GM13976 (cell line): ENCODE results near the gene LELP1.

Experiments
- DNase-seq: peaks from one replicate; pipeline ENCODE4 v3.0.0; 2012; ENCODE audit warnings: low spot score
- CTCF ChIP-seq: IDR thresholded peaks from 2 replicates; pipeline ENCODE4 v1.5.1; 2012; ENCODE audit warnings: borderline replicate concordance, mild to moderate bottlenecking; ENCODE audit not compliant: insufficient read depth; ENCODE audit errors: extremely low read depth, missing control alignments, control extremely low read depth
- in situ Hi-C: fragments of 300-500 bp; cut with MboI; formaldehyde crosslinking; loops from one replicate; pipeline ENCODE4 v1.12.0; 2022; ENCODE audit warnings: low sequenced_read_pairs, mixed read lengths, inconsistent platforms; ENCODE audit not compliant: unreplicated experiment

The LELP1 gene

GRCh38 chr1:153233448-153233847, 30.2 kb downstream of the LELP1 start:
- no peak for TF ChIP-seq CTCF
- no peak for DNase-seq
- in situ Hi-C loops, result no loop called here

GRCh38 chr1:153238527-153238926, 35.3 kb downstream of the LELP1 start:
- in situ Hi-C loops, result no loop called here
- TF ChIP-seq CTCF, result no peak
- no peak for DNase-seq

- no peak for DNase-seq
- in situ Hi-C loops, result no loop called here
- no peak for TF ChIP-seq CTCF
These were observed 38.9 kb downstream of the LELP1 start for GRCh38 chr1:153242160-153242559.

- DNase-seq, result no peak
- in situ Hi-C loops, result no loop called here
- no peak for TF ChIP-seq CTCF
These were observed 42.2 kb downstream of the LELP1 start for GRCh38 chr1:153245466-153245865.

- no peak for DNase-seq
- no peak for TF ChIP-seq CTCF
- in situ Hi-C loops, result no loop called here
These were observed 42.8 kb downstream of the LELP1 start for GRCh38 chr1:153246018-153246417.

GRCh38 chr1:153246825-153247224, 43.6 kb downstream of the LELP1 start:
- no peak for DNase-seq
- in situ Hi-C loops, result no loop called here
- TF ChIP-seq CTCF, result no peak

- in situ Hi-C loops, result no loop called here
- no peak for TF ChIP-seq CTCF
- no peak for DNase-seq
These were observed 45.1 kb downstream of the LELP1 start for GRCh38 chr1:153248176-153248879.
